Right ventricle myocardium superior (tissue), 1 donor: Measurements from ENCODE around the gene BRME1. TPM values are rescaled to one million over a fixed set of nuclear protein-coding genes. Genes with fewer than 3 reads are reported as not detected.
"Not testable (repeated sequence)": the region's sequence is repeated elsewhere in the genome, so short reads cannot be mapped to it uniquely, and the experiment has no call there.

ENCODE experiments used
- ATAC-seq: fragments of 200-7000 bp; cut with Tn5 transposase; one replicate; pipeline ENCODE4 v1.9.1; 2020; ENCODE audit warnings: mild to moderate bottlenecking; ENCODE audit not compliant: poor library complexity
- DNase-seq: peaks from one replicate; pipeline ENCODE4 v3.0.0-alpha.2; 2020
- intact Hi-C: fragments of 100-400 bp; cut with DNase I; formaldehyde crosslinking; loops from one replicate; pipeline ENCODE4 v1.11.2; 2022
- total RNA-seq: library from RNA; stranded (reverse); fragmentation: NEBNext Ultra II Directional; extraction: Animal tissue kit (Norgen Biotek cat#: 25700); gene quantifications from one replicate; pipeline ENCODE4 v1.2.1, GENCODE V29; 2021
- donor health status: DM: no; HTN: yes; CAD: no; lungs with severe emphysema.

BRME1 gene
- total RNA-seq, 1 donor from 2014 or later, result 0.81 TPM

DNA sequence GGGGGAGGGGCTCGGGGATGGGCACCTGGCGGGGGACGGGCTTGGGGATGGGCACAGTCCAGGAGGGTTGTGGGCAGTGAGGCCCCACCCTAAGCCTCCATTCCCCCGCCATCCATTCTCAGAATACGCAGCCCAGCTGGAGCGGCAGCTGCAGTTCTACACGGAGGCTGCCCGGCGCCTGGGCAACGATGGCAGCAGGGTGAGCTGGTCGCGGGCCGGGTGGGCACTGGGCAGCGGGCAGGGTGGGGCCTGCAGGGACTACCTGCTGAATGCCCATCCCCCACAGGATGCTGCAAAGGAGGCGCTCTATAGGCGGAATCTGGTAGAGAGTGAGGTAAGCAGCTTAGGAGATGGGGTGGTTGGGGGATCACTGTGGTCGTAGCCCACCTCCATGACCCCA is 24.0 kb upstream of the BRME1 start:
- DNase-seq, result no peak
- no peak for ATAC-seq
- intact Hi-C loops, result no loop called here

DNA sequence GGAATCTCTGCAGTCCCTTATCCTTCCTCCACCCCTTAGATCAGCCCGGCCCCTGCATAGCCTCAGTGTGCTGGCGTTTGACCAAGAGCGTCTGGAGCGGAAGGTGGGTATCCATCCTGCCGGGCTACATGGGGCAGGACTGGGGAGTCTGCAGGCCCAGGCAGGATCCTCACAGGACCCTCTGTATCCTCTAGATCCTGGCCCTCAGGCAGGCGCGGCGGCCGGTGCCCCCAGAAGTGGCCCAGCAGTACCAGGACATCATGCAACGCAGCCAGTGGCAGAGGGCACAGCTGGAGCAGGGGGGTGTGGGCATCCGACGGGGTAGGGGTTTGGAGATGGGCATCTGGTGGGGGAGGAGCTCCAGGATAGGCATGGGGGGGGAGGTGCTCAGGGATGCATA is 23.4 kb upstream of the BRME1 start:
- intact Hi-C loops, result no loop called here
- DNase-seq (no peak), ATAC-seq (no peak)

DNA sequence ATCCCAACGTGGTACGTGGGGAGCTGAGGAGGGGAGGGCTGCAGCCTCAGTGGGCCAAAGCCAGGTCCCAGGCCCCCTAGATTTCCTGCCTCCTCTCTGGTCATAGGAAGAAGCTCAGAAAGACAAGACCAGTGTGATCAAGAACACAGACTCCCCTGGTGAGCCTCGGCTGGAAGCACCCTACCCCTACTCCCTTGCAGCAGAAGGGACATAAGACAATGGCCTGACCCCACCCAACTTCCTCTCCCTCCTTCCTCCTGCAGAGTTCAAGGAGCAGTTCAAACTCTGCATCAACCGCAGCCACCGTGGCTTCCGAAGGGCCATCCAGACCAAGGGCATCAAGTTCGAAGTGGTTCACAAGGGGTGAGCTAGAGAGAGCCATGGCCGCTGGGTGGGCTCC is 20.8 kb upstream of the BRME1 start:
- ATAC-seq, result peak; percentile 31
- DNase-seq, result no peak
- intact Hi-C loops, result no loop called here

DNA sequence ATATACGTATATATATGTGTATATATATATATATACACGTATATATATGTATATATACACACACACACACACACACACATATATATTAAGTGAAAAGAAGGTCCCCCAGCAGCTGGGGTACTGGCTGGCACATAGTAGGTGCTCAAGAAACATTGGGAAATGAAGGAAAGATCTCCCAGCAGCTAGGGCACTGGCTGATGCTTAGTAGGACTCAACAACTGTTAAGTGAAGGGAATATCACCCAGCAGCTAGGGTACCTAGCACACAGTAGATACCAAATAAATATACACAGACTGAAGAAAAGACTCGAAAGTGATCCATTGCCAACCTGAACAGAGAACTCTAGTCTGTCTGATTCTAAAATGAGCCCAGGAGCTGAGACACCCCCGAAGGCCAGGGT is 20.1 kb upstream of the BRME1 start:
- DNase-seq, result no peak
- intact Hi-C loops, result no loop called here
- ATAC-seq, result no peak

DNA sequence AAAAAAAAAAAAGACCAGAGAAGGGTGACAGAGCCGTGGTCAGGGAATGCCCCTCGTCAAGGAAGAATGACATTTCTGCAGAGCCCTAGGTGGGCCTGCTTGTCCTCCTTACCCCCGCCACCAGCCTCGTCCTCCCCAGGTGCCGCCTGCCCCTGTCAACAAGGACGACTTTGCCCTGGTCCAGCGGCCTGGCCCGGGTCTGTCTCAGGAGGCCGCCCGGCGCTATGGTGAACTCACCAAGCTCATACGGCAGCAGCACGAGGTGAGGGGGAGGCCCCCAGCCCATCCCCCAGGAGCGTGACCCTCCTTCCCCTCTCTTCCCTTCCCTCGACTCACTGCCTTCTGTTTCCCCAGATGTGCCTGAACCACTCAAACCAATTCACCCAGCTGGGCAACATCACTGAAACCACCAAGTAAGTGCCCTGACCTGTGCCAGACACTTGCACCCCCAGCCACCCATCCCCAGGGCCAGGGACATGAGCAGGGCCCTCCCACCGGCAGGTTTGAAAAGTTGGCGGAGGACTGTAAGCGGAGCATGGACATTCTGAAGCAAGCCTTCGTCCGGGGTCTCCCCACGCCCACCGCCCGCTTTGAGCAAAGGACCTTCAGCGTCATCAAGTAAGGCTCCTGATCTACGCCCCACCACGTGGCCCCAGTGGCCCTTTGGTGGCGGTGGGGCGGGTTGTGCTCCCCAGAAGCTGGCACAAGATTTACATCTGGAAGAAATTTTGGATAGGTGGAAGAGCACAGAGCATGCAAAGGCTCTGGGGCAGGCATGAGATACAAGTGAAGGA is 17.5 kb upstream of the BRME1 start:
- DNase-seq (no peak), ATAC-seq (no peak)
- intact Hi-C loops, result no loop called here

DNA sequence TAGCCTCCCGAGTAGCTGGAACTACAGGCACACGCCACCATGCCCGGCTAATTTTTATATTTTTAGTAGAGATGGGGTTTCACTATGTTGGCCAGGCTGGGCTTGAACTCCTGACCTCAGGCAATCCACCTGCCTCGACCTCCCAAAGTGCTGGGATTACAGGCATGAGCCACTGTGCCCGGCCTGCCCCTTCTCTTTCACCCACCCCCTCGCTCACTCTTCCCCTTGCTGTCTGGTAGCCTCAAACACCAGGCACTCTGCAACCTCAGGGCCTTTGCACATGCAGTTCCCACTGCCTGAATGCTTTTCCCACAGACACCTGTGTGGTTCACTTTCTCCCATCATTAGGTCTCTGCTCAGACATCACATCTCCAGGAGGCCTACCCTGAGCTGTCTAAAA is 16.2 kb upstream of the BRME1 start:
- DNase-seq, ATAC-seq, intact Hi-C loops: not testable (repeated sequence)

DNA sequence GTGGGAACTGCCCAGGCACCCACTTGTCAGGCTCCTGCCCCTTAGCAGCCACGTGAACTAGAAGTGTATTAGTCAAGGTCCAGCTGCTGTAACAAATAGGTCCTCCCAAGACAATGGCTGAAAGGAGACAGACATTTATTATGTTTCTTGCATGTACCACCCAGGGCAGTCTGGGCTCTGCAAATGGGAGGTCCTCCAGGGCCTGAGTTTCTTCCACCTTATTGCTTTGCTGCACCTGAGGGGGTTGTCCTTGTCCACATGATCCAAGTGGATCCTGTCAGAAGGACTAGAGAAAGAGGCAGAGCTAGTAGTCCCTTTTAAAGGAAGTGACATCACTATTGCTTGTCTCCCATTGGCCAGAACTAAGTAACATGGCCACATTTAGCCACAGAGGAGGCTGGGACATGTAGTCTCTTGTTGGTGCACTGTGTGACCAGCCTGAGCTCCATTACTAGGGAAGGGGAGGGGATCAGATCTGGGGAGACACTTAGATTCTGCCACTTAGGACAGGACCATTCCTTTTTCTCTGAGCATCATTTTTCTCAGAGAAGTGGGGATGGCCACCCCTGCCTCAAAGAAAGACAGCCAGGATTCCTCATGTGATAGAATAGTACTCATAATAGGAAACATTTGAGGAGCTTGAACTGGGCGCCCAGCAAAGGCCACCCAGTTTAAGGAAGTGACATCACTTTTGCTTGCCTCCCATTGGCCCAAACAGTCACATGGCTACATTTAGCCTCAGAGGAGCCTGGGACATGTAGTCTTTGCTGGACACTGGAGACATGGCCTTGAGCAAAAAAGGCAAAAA is 15.2 kb upstream of the BRME1 start:
- no peak for DNase-seq
- intact Hi-C loops, result no loop called here
- ATAC-seq, result peak; percentile 45

DNA sequence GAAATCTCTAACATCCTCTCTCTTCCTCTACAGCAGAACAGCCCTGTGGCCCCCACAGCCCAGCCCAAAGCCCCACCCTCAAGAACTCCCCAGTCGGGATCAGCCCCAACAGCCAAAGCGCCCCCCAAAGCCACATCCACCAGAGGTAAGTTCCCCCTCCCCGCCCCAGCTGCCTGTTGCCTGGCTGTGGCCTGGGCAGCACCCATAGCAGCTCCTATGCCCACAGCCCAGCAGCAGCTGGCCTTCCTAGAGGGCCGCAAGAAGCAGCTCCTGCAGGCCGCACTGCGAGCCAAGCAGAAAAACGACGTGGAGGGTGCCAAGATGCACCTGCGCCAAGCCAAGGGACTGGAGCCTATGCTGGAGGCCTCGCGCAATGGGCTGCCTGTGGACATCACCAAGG is 14.6 kb upstream of the BRME1 start:
- DNase-seq, result no peak
- intact Hi-C loops, result no loop called here
- ATAC-seq, result no peak

DNA sequence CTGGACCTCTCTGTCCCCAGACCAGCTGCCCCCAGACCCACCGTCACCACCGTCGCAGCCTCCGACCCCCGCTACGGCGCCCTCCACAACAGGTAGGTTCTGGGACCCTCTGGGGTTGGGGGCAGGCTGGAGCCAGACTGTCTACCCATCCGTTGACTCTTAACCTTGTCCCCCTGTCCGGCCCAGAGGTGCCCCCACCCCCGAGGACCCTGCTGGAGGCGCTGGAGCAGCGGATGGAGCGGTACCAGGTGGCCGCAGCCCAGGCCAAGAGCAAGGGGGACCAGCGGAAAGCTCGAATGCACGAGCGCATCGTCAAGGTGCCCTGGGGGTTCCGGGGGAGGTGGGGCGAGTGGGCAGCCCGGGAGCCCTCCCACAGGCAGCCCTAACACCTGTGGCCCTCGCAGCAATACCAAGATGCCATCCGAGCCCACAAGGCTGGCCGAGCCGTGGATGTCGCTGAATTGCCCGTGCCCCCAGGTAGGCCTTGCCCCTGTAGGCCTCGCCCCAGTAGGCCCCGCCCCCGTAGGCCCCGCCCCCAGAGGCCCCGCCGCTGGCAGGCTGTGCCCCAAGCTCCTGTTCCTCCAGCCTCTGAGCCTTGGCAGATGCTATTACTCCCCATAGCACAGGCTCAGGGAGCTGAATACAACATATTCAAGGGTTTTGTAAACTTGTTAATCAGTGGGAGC is 13.0 kb upstream of the BRME1 start:
- no peak for ATAC-seq
- intact Hi-C loops, result no loop called here
- no peak for DNase-seq

DNA sequence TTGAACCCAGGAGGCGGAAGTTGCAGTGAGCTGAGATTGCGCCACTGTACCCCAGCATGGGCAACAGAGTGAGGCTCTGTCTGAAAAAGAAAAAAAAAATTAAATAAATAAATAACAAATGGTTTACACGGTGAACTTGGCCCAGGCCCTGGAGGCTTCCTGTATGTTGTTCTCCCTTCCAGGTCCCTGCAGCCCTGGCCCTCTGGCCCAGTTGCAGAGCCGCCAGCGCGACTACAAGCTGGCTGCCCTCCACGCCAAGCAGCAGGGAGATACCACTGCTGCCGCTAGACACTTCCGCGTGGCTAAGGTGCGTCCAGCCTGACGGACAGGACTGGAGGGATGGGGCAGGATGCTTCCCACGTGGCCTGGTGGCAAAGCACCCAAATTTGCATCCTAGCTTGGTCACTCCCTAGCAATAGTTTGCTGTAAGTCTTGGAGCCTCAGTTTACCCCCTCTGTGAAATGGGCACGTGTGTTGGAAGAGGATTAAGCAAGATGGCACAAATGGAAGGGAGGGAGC is 12.0 kb upstream of the BRME1 start:
- intact Hi-C loops, result no loop called here
- ATAC-seq (no peak), DNase-seq (no peak)

DNA sequence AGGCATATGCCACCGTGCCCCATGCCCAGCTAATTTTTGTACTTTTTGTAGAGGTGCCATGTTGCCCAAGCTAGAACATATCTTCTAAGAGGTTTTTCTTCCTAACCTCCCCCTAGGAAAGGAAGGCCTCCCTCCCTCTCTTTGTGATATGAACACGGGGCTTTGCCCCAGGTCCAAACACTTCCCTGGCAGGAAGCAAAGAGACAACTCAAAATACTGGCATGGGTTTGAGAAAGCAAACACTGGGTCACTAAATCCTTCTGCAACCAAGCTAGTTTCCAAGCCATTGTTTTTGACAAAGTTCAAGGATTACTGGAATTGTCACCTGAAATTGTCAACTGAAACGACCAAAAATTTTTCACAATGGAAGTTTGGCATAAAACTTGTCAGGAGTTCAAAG is 8.9 kb upstream of the BRME1 start:
- intact Hi-C loops, result no loop called here
- no peak for DNase-seq
- ATAC-seq, result no peak

DNA sequence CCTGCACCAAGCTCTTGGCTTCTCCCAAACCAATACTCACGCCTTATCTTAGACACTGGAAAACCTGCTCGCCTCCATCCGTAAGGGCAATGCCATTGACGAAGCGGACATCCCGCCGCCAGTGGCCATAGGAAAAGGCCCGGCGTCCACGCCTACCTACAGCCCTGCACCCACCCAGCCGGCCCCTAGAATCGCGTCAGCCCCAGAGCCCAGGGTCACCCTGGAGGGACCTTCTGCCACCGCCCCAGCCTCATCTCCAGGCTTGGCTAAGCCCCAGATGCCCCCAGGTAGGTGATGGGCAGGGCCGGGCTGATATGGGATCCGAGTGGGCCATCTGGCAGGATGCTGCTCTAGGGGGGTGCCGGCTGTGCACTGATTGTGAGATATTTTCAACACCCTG is 7.4 kb upstream of the BRME1 start:
- no peak for ATAC-seq

DNA sequence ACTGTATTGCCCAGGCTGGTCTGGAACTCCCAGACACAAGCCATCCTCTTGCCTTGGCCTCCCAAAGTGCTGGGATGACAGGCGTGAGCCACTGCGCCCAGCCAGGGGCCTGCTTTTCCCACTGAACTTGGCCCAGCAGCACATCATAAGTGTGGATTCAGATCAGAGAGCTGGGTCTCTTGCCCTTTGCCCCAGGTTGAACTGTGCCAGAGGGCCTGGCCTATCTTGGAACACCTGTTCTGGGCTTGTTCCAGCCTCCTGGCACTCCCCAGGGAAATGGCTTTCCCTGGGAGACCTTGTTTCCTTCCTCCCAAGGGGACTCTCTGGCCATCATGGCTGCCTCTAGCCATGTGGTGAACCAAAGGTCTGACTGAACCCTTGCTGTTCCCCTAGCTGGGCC is 3.5 kb upstream of the BRME1 start:
- no peak for DNase-seq
- ATAC-seq, result no peak
- intact Hi-C loops, result no loop called here

More for the DNA sequence above, 7.4 kb upstream of the BRME1 start:
- intact Hi-C loops, result no loop called here
- no peak for DNase-seq

DNA sequence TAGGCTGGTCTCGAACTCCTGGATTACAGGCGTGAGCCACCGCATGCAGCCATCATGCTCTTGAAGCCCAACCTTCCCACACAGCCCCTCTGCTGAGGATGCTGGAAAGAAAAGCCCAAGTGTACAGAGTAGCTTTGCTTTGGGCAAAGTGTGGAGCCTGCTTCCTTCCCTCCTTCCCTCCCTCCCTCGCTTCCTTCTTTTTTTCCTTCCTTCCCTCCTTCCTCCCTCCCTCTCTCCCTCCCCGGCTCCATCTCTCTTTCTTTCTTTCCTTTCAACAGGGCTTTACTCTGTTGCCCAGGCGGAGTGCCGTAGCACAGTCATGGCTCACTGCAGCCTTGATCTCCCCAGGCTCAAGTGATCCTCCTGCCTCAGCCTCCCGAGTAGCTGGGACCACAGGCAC is 2.8 kb upstream of the BRME1 start:
- ATAC-seq (no peak), DNase-seq (no peak)
- intact Hi-C loops, result no loop called here

DNA sequence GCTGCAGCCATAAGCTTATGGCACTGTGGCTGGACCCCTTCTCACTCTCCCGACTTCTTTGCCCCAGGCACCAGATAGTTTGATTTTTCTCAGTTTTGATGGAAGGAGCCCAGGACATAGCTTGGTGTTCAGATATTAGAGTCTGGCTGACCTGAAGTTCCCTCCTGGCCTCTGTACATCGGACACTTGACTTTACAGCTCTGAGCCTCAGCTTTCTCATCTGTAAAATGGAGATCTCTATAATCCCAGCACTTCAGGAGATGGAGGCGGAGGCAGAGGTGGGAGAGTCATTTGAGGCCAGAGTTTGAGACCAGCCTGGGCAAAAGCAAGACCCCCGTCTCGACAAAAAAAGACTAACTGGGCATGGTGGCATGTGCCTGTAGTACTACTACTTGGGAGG is 993 bp upstream of the BRME1 start:
- intact Hi-C loops, result no loop called here
- ATAC-seq, result no peak
- DNase-seq, result no peak

DNA sequence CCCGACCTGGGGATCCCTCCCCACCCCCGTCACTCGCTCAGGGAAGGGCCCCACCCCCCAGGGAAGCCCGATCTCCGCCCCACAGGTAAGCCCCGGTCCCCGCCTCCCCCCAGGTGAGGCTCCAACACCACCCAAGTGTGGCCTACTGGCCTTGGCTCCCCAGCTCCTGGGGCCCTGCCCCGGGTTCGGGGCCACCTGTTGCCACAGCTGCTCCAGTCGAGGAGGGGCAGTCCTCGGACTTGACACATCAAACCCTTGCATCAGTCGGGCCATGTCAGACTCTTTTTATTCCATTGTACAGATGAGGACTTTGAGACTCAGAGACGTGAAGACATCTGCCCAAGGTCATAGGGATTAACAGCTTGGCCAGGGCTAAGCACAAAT is 596 bp upstream of the BRME1 start:
- DNase-seq (no peak), ATAC-seq (peak; percentile 46)
- intact Hi-C loops, result no loop called here

DNA sequence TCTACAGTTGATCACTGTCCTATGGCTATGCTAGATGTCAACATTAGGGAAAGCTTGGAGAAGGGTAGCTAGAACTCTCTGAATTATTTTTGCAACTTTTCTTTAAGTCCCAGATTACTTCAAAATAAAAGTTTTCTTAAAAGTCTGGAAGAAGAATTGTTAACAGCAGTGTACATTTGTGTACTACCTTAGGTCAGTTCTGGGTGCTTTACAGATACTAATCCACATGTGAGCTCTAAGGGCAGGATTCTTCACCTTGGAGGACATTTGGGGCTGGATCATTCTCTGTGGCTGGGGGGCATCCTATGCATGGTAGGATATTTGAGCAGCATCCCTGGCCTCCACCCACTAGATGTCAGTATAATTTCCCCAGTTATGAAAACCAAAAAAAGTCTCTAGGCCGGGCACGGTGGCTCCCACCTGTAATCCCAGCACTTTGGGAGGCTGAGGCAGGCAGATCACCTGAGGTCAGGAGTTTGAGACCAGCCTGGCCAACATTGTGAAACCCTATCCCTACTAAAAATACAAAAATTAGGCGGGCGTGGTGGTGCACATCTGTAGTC is 2.8 kb downstream of the BRME1 start:
- intact Hi-C loops, result no loop called here
- DNase-seq, result no peak
- no peak for ATAC-seq

DNA sequence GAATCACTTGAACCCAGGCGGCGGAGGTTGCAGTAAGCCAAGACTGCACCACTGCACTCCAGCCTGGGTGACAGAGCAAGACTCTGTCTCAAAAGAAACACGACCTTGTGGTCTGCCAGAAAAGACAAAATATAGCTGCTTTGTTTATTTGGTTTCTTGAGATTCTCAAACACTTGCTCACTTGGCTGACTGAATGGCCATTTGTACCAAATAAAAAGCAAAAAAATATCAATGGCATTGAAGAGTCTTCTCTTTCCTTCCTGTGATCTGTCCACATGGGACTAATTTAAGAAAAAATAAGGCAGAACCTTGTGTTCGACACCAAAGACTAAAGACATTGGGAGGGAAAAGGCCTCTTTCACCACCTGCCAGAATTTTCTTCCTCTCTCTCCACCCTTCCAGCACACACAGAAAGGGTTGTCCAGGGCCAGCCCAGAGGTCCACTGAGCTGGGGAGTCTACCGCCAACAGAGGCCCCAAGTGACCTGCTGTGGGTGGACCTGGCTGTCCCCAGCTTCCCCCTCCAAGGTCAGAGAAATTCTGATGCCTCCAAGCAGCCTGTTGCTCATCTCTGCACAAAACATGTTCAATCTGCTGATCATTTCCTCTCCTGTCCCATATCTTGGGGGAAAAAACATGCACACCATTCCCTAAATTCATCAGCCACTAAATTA is 5.9 kb downstream of the BRME1 start:
- intact Hi-C loops, result no loop called here
- ATAC-seq (no peak), DNase-seq (no peak)

DNA sequence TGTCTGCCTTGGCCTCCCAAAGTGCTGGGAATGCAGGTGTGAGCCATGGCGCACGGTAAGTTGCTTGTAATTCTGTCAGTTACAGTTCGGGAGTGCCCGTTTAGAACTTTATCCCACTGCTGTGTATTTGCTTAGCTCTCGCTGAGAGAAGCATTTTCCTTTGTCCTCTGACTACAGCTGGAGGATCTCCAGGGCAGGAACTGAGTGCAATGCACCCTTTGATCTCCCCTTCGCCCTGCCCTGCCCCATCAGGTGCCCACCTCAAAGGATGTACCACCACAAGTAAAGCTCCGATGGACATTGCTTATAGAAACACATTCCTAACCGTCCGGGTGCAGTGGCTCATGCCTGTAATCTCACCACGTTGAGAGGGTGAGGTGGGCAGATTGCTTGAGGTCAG is 6.5 kb downstream of the BRME1 start:
- intact Hi-C loops, result no loop called here
- DNase-seq, result no peak
- no peak for ATAC-seq
